ENCODE results near the gene LRRC59. TPM values are rescaled to one million over a fixed set of nuclear protein-coding genes. Genes with fewer than 3 reads are reported as not detected.
"Not testable (repeated sequence)": the region's sequence is repeated elsewhere in the genome, so short reads cannot be mapped to it uniquely, and the experiment has no call there.

The LRRC59 gene
- total RNA-seq, 1 donor from 2014 or later: 185 TPM

- peaks cover 2% of the 10 kb centered on the region for H3K36me3 Mint-ChIP-seq (ENCODE audit: low read depth, unreplicated experiment)
- Histone ChIP-seq H3K4me3 (ENCODE audit: insufficient read depth, low read depth, low read length) (no peak overlapping the region), H3K36me3 (ENCODE audit: insufficient read depth, low read length) (no peaks in the 10 kb centered on the region), H3K9me3 (ENCODE audit: insufficient read depth, low read depth, low read length) (no peaks in the 10 kb centered on the region), H2AFZ (ENCODE audit: low read depth, low read length) (no peak overlapping the region), H3K4me2 (ENCODE audit: low read length) (no peak overlapping the region), H3K79me2 (ENCODE audit: insufficient read depth, low read length) (no peaks in the 10 kb centered on the region), H3K9ac (ENCODE audit: low read length) (no peak overlapping the region), H3K27me3 (ENCODE audit: insufficient read depth, low read length) (no peaks in the 10 kb centered on the region), H3K4me1 (ENCODE audit: insufficient read depth, low read length) (no peaks in the 10 kb centered on the region), H3K27ac (ENCODE audit: low read depth, low read length) (no peak overlapping the region), H4K20me1 (ENCODE audit: insufficient read depth, low read length) (no peaks in the 10 kb centered on the region)
- peaks cover 4% of the 10 kb centered on the region for H3K9me3 Mint-ChIP-seq (ENCODE audit: unreplicated experiment)
- H3K4me3 Mint-ChIP-seq (ENCODE audit: unreplicated experiment): no peak overlapping the region
- no peaks in the 10 kb centered on the region for H3K4me1 Mint-ChIP-seq (ENCODE audit: low read depth, unreplicated experiment)
- TF ChIP-seq CTCF (IDR thresholded peaks at IDR 0.05; ENCODE audit: insufficient read depth, low read depth, low read length): no peak
- TF ChIP-seq EZH2 (IDR thresholded peaks at IDR 0.05; ENCODE audit: insufficient read depth, low read length): no peak
- DNase-seq (ENCODE audit: low read depth): no peak
- H3K27ac Mint-ChIP-seq (ENCODE audit: unreplicated experiment): no peak overlapping the region
- no peak for FAIRE-seq
- H3K27me3 Mint-ChIP-seq (ENCODE audit: low read depth, unreplicated experiment): peaks cover 6% of the 10 kb centered on the region
Observed at GRCh38 chr17:50412188-50412732, 14.9 kb upstream of the LRRC59 start.

GRCh38 chr17:50407921-50408320 is 10.6 kb upstream of the LRRC59 start:
- H3K4me1 Mint-ChIP-seq (ENCODE audit: low read depth, unreplicated experiment): no peaks in the 10 kb centered on the region
- no peak overlapping the region for H3K4me3 ChIP-seq (ENCODE audit: insufficient read depth, low read depth, low read length)
- no peak overlapping the region for H2AFZ ChIP-seq (ENCODE audit: low read depth, low read length)
- H3K9me3 Mint-ChIP-seq (ENCODE audit: unreplicated experiment): peaks cover 6% of the 10 kb centered on the region
- H3K27me3 Mint-ChIP-seq (ENCODE audit: low read depth, unreplicated experiment): peaks cover 19% of the 10 kb centered on the region
- peaks cover 12% of the 10 kb centered on the region for H3K27me3 ChIP-seq (ENCODE audit: insufficient read depth, low read length)
- FAIRE-seq (no peak), DNase-seq (ENCODE audit: low read depth) (no peak)
- H3K27ac ChIP-seq (ENCODE audit: low read depth, low read length): no peak overlapping the region
- no peak overlapping the region for H3K4me2 ChIP-seq (ENCODE audit: low read length)
- H3K27ac Mint-ChIP-seq (ENCODE audit: unreplicated experiment): no peak overlapping the region
- no peaks in the 10 kb centered on the region for H3K4me1 ChIP-seq (ENCODE audit: insufficient read depth, low read length)
- TF ChIP-seq EZH2 (IDR thresholded peaks at IDR 0.05; ENCODE audit: insufficient read depth, low read length) (no peak), CTCF (IDR thresholded peaks at IDR 0.05; ENCODE audit: insufficient read depth, low read depth, low read length) (no peak)
- no peaks in the 10 kb centered on the region for H3K36me3 ChIP-seq (ENCODE audit: insufficient read depth, low read length)
- no peaks in the 10 kb centered on the region for H3K9me3 ChIP-seq (ENCODE audit: insufficient read depth, low read depth, low read length)
- H4K20me1 ChIP-seq (ENCODE audit: insufficient read depth, low read length): no peaks in the 10 kb centered on the region
- no peaks in the 10 kb centered on the region for H3K79me2 ChIP-seq (ENCODE audit: insufficient read depth, low read length)
- H3K4me3 Mint-ChIP-seq (ENCODE audit: unreplicated experiment): no peak overlapping the region
- no peak overlapping the region for H3K9ac ChIP-seq (ENCODE audit: low read length)
- peaks cover 2% of the 10 kb centered on the region for H3K36me3 Mint-ChIP-seq (ENCODE audit: low read depth, unreplicated experiment)

- no peak overlapping the region for H2AFZ ChIP-seq (ENCODE audit: low read depth, low read length)
- peaks cover 12% of the 10 kb centered on the region for H3K27me3 ChIP-seq (ENCODE audit: insufficient read depth, low read length)
- no peaks in the 10 kb centered on the region for H3K36me3 Mint-ChIP-seq (ENCODE audit: low read depth, unreplicated experiment)
- no peak overlapping the region for H3K4me2 ChIP-seq (ENCODE audit: low read length)
- H3K9ac ChIP-seq (ENCODE audit: low read length): no peak overlapping the region
- TF ChIP-seq CTCF (IDR thresholded peaks at IDR 0.05; ENCODE audit: insufficient read depth, low read depth, low read length): no peak
- TF ChIP-seq EZH2 (IDR thresholded peaks at IDR 0.05; ENCODE audit: insufficient read depth, low read length): no peak
- H3K9me3 ChIP-seq (ENCODE audit: insufficient read depth, low read depth, low read length): no peaks in the 10 kb centered on the region
- no peak overlapping the region for H3K27ac Mint-ChIP-seq (ENCODE audit: unreplicated experiment)
- H3K36me3 ChIP-seq (ENCODE audit: insufficient read depth, low read length): no peaks in the 10 kb centered on the region
- H3K27me3 Mint-ChIP-seq (ENCODE audit: low read depth, unreplicated experiment): peaks cover 15% of the 10 kb centered on the region
- no peaks in the 10 kb centered on the region for H4K20me1 ChIP-seq (ENCODE audit: insufficient read depth, low read length)
- no peaks in the 10 kb centered on the region for H3K79me2 ChIP-seq (ENCODE audit: insufficient read depth, low read length)
- H3K4me3 Mint-ChIP-seq (ENCODE audit: unreplicated experiment): no peak overlapping the region
- no peaks in the 10 kb centered on the region for H3K4me1 ChIP-seq (ENCODE audit: insufficient read depth, low read length)
- H3K4me1 Mint-ChIP-seq (ENCODE audit: low read depth, unreplicated experiment): no peaks in the 10 kb centered on the region
- no peak overlapping the region for H3K27ac ChIP-seq (ENCODE audit: low read depth, low read length)
- FAIRE-seq (no peak), DNase-seq (ENCODE audit: low read depth) (no peak)
- H3K9me3 Mint-ChIP-seq (ENCODE audit: unreplicated experiment): peaks cover 2% of the 10 kb centered on the region
- no peak overlapping the region for H3K4me3 ChIP-seq (ENCODE audit: insufficient read depth, low read depth, low read length)
Observed at GRCh38 chr17:50406578-50406977, 9.3 kb upstream of the LRRC59 start.

- H3K9me3 Mint-ChIP-seq (ENCODE audit: unreplicated experiment); H3K9ac ChIP-seq (ENCODE audit: low read length); H3K36me3 Mint-ChIP-seq (ENCODE audit: low read depth, unreplicated experiment); DNase-seq (ENCODE audit: low read depth); H3K4me1 ChIP-seq (ENCODE audit: insufficient read depth, low read length); FAIRE-seq; H3K9me3 ChIP-seq (ENCODE audit: insufficient read depth, low read depth, low read length); H3K27ac ChIP-seq (ENCODE audit: low read depth, low read length); H3K4me3 ChIP-seq (ENCODE audit: insufficient read depth, low read depth, low read length); H4K20me1 ChIP-seq (ENCODE audit: insufficient read depth, low read length); H2AFZ ChIP-seq (ENCODE audit: low read depth, low read length); H3K36me3 ChIP-seq (ENCODE audit: insufficient read depth, low read length); H3K4me3 Mint-ChIP-seq (ENCODE audit: unreplicated experiment); H3K27ac Mint-ChIP-seq (ENCODE audit: unreplicated experiment); H3K79me2 ChIP-seq (ENCODE audit: insufficient read depth, low read length); H3K4me2 ChIP-seq (ENCODE audit: low read length); H3K4me1 Mint-ChIP-seq (ENCODE audit: low read depth, unreplicated experiment): not testable (repeated sequence)
- peaks cover 12% of the 10 kb centered on the region for H3K27me3 ChIP-seq (ENCODE audit: insufficient read depth, low read length)
- H3K27me3 Mint-ChIP-seq (ENCODE audit: low read depth, unreplicated experiment): peaks cover 15% of the 10 kb centered on the region
Observed at GRCh38 chr17:50405351-50405750, 8.0 kb upstream of the LRRC59 start.
